HepG2 (cell line): ENCODE results near the gene C14orf132. TPM values are rescaled to one million over a fixed set of nuclear protein-coding genes. Genes with fewer than 3 reads are reported as not detected.

ENCODE experiments used
- ATAC-seq: fragments of 200-7000 bp; cut with Tn5 transposase; 3 replicates; pipeline ENCODE4 v1.9.1; 2020; ENCODE audit warnings: mild to moderate bottlenecking, moderate library complexity
- BruUV-seq: library from RNA; stranded (reverse); fragments of 400-500 nt; replicated peaks from 2 replicates; lab custom pipeline; 2021; lab: Mats Ljungman, UMichigan
- CTCF ChIA-PET: fragments of 300-600 bp; formaldehyde crosslinking; extraction: SDS; loops from one replicate; lab custom pipeline; 2021; ENCODE audit warnings: low total read pairs, inconsistent platforms, low intra/inter-chr PET ratio; lab: Yijun Ruan, JAX
- POLR2A ChIA-PET: fragments of 350-600 bp; sonication (Branson Sonifier 250); formaldehyde crosslinking; loops from one replicate; lab custom pipeline; 2020; ENCODE audit warnings: antibody characterized with exemption, inconsistent platforms; lab: Yijun Ruan, JAX
- DNase-seq: peaks from one replicate; pipeline ENCODE4 v3.0.0-alpha.2; 2015; ENCODE audit warnings: low spot score
- FAIRE-seq: peaks from 3 replicates; lab custom pipeline; 2011; peaks lifted over from hg19 to GRCh38; lab: Jason Lieb, UNC
- H2AFZ ChIP-seq: one replicate; pipeline ENCODE4 v1.6.1; 2011; ENCODE audit warnings: low read length, inconsistent platforms
- H3K27ac ChIP-seq: fragments of 300-600 bp; 3 replicates; pipeline ENCODE4 v1.8.0; 2011; ENCODE audit warnings: mixed run types, mild to moderate bottlenecking, mixed read lengths, low read length, inconsistent platforms; ENCODE audit not compliant: insufficient read depth; ENCODE audit errors: extremely low read length
- H3K27me3 ChIP-seq, 2 experiments: fragments of 200-600 bp in 1 of 2; 2 replicates in 1 of 2; 3 replicates in 1 of 2; pipeline versions ENCODE4 v1.6.0 to v1.8.0; 2011; ENCODE audit warnings: low read length in 2 of 2, mild to moderate bottlenecking in 2 of 2, moderate library complexity in 2 of 2, inconsistent platforms in 1 of 2; ENCODE audit not compliant: insufficient read depth in 2 of 2, control insufficient read depth in 1 of 2
- H3K36me3 ChIP-seq, 2 experiments: fragments of 200-600 bp in 1 of 2; replicated peaks in 1 of 2; 2 replicates in 1 of 2; 3 replicates in 1 of 2; pipeline versions ENCODE4 v1.5.1 to v1.8.0; 2011; ENCODE audit warnings: low read length in 2 of 2, inconsistent platforms in 1 of 2; ENCODE audit not compliant: insufficient read depth in 2 of 2, control insufficient read depth in 1 of 2
- H3K4me1 ChIP-seq: 2 replicates; pipeline ENCODE4 v1.5.1; 2012; ENCODE audit warnings: low read length, inconsistent platforms; ENCODE audit not compliant: insufficient read depth
- H3K4me2 ChIP-seq: 2 replicates; pipeline ENCODE4 v1.6.0; 2011; ENCODE audit warnings: low read depth, low read length, inconsistent platforms
- H3K4me3 ChIP-seq, 3 experiments: fragments of 200-600 bp in 1 of 3; sonication (generic), shearing (Covaris generic) in 1 of 3; replicated peaks in 1 of 3; 2 replicates each; pipeline ENCODE4 v1.5.1; 2011 to 2016; ENCODE audit warnings: low read length in 3 of 3, inconsistent platforms in 2 of 3, low read depth in 2 of 3, mild to moderate bottlenecking in 2 of 3, control low read depth in 1 of 3, mixed read lengths in 1 of 3; ENCODE audit not compliant: insufficient read depth in 1 of 3
- H3K79me2 ChIP-seq: one replicate; pipeline ENCODE4 v1.6.1; 2011; ENCODE audit warnings: low read length, inconsistent platforms; ENCODE audit not compliant: insufficient read depth
- H3K9ac ChIP-seq: 2 replicates; pipeline ENCODE4 v1.6.0; 2011; ENCODE audit warnings: mild to moderate bottlenecking, low read depth, low read length, inconsistent platforms; ENCODE audit not compliant: insufficient read depth
- H3K9me3 ChIP-seq: 2 replicates; pipeline ENCODE4 v1.5.1; 2012; ENCODE audit warnings: mild to moderate bottlenecking, low read length
- H4K20me1 ChIP-seq: 2 replicates; pipeline ENCODE4 v1.6.0; 2011; ENCODE audit warnings: inconsistent platforms, mild to moderate bottlenecking, low read length, moderate library complexity; ENCODE audit not compliant: insufficient read depth
- CAMTA2 ChIP-seq: sonication (generic); formaldehyde crosslinking; IDR thresholded peaks from 2 replicates; pipeline ENCODE4 v1.4.0; 2020; ENCODE audit warnings: mild to moderate bottlenecking, missing genetic modification reagents, borderline replicate concordance
- CC2D1A ChIP-seq: sonication (generic); formaldehyde crosslinking; IDR thresholded peaks from 2 replicates; pipeline ENCODE4 v1.8.1; 2023; ENCODE audit warnings: mild to moderate bottlenecking, missing genetic modification reagents
- GTF2F1 ChIP-seq: fragments of 150-350 bp; IDR thresholded peaks from 2 replicates; pipeline ENCODE4 v1.6.1; 2014; ENCODE audit warnings: low read length
- GTF3A ChIP-seq: sonication (generic); formaldehyde crosslinking; conservative IDR thresholded peaks from 2 replicates; pipeline ENCODE4 v1.4.0; 2020; ENCODE audit warnings: mild to moderate bottlenecking, missing genetic modification reagents
- IKZF1 ChIP-seq: fragments of 450-650 bp; IDR thresholded peaks from 2 replicates; pipeline ENCODE4 v1.7.1; 2016
- PAX8 ChIP-seq: sonication (generic); formaldehyde crosslinking; IDR thresholded peaks from 2 replicates; pipeline ENCODE4 v1.8.0; 2022; ENCODE audit warnings: mild to moderate bottlenecking, missing genetic modification reagents, borderline replicate concordance
- PLRG1 ChIP-seq: fragments of 450-650 bp; conservative IDR thresholded peaks from 2 replicates; pipeline ENCODE4 v1.6.1; 2016
- PTBP1 ChIP-seq: fragments of 200-400 bp; formaldehyde crosslinking; IDR thresholded peaks from 2 replicates; pipeline ENCODE4 v1.6.1; 2018; ENCODE audit warnings: low read length, low read depth; ENCODE audit not compliant: poor library complexity, severe bottlenecking
- RBM39 ChIP-seq: fragments of 200-400 bp; formaldehyde crosslinking; IDR thresholded peaks from one replicate; pipeline ENCODE4 v1.6.1; 2018; ENCODE audit warnings: antibody characterized with exemption, mild to moderate bottlenecking, low read depth, low read length; ENCODE audit not compliant: poor library complexity, severe bottlenecking
- ZNF17 ChIP-seq: sonication (generic); formaldehyde crosslinking; IDR thresholded peaks from 2 replicates; pipeline ENCODE4 v1.5.0; 2020; ENCODE audit warnings: mild to moderate bottlenecking, missing genetic modification reagents
- ZNF251 ChIP-seq: sonication (generic); formaldehyde crosslinking; IDR thresholded peaks from 2 replicates; pipeline ENCODE4 v1.9.0; 2021; ENCODE audit warnings: mild to moderate bottlenecking, missing genetic modification reagents
- ZNF773 ChIP-seq: sonication (generic); formaldehyde crosslinking; IDR thresholded peaks from 2 replicates; pipeline ENCODE4 v1.4.0; 2020; ENCODE audit warnings: missing genetic modification reagents, borderline replicate concordance
- ZNF775 ChIP-seq: sonication (generic); formaldehyde crosslinking; IDR thresholded peaks from 2 replicates; pipeline ENCODE4 v1.4.0; 2020; ENCODE audit warnings: missing genetic modification reagents, mild to moderate bottlenecking, moderate library complexity, borderline replicate concordance
- WGBS: methylation state at CpG from one replicate; pipeline ENCODE4 v1.1.6; 2017; ENCODE audit warnings: low lambda C conversion rate; 5-methylcytosine and 5-hydroxymethylcytosine counted together
- in situ Hi-C: cut with HindIII; loops from 2 replicates; pipeline ENCODE4 v1.10.0; 2017; ENCODE audit warnings: low pct_unique_long_range_greater_than_20kb; ENCODE audit not compliant: extremely low pct_ligation_motif_present
- intact Hi-C: fragments of 100-400 bp; cut with micrococcal nuclease; formaldehyde crosslinking; loops from one replicate; pipeline ENCODE4 v1.10.0; 2022; ENCODE audit not compliant: unreplicated experiment
- polyA plus RNA-seq, 8 experiments: library from polyadenylated mRNA; depleted of rRNA in 3 of 8; stranded (reverse) in 7 of 8; unstranded in 1 of 8; fragments of >200 nt; fragmentation: Illumina TruSeq in 4 of 8; extraction: Trizol in 4 of 8; gene quantifications; 2 replicates each; pipeline versions ENCODE4 v1.2.1 to v1.2.3, GENCODE V29; 2011 to 2016; ENCODE audit warnings: low read depth in 4 of 8, missing spikeins in 1 of 8, mixed read lengths in 1 of 8; ENCODE audit not compliant: insufficient read depth in 1 of 8
- total RNA-seq, 5 experiments: library from RNA; depleted of rRNA; stranded (reverse); fragments of >200 nt; fragmentation: Illumina TruSeq; extraction: Trizol; gene quantifications; 2 replicates each; pipeline ENCODE4 v1.2.3, GENCODE V29; 2016; ENCODE audit warnings: low read depth in 1 of 5
- TF ChIP-seq, protein P1 (sequence below): sonication (generic); formaldehyde crosslinking; IDR thresholded peaks from 2 replicates; pipeline ENCODE4 v1.8.1; 2023; ENCODE audit warnings: mild to moderate bottlenecking, inconsistent platforms, moderate library complexity, missing genetic modification reagents, borderline replicate concordance
- TF ChIP-seq, protein P2 (sequence below): IDR thresholded peaks from 2 replicates; pipeline ENCODE4 v1.6.1; 2016; ENCODE audit warnings: missing biosample characterization, missing genetic modification reagents, low read depth
- TF ChIP-seq, protein P3 (sequence below): sonication (generic); formaldehyde crosslinking; IDR thresholded peaks from 2 replicates; pipeline ENCODE4 v1.5.0; 2020; ENCODE audit warnings: missing genetic modification reagents

The C14orf132 gene
- total and polyA plus RNA-seq, 2 of the 13 experiments (the other 11 are each of a cell fraction or from before 2014, with no cell fraction given), result 0.13 to 0.15 TPM

DNA sequence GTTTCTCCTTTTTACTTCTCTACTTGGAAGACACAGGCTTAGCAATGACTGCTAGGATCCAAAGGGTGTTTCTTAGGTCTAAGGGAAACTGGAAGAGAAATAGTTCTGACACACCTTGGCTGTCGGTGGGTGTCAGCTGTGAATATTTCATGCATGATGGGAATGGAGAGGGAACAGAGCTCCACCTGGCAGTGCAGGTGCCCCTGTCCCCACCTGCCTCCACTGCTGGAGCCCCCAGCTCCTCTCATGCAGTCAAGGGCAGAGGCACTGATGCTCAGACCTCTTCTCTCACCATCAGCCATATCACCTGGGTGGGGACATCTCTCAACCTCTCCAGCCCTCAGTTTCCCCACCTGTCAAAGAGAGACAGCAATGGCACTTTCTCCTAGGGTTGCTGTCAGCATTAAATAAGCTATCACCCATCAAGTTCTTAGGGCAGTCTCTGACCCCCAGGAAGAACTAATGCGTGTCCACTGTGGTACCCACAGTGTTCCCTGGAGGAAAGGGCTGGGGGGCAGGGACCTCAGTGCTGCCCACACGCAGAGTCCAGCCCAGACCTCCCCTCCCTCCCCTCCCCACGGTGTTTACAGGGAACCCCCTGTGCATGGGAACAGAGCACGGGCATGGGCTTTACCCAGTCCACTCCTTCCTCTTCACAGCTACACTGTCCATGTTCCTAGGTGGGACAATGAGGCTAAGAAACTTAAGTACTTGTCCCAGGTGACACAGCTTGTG, 69.1 kb downstream of the C14orf132 start:
- TF ChIP-seq PTBP1 (no peak), PLRG1 (no peak), ZNF773 (CRISPR knock-in tag) (no peak), GTF2F1 (no peak), PAX8 (CRISPR knock-in tag) (no peak), ZNF775 (CRISPR knock-in tag) (no peak), GTF3A (CRISPR knock-in tag) (no peak), ZNF251 (CRISPR knock-in tag) (no peak), CC2D1A (CRISPR knock-in tag) (no peak), IKZF1 (no peak), RBM39 (no peak), CAMTA2 (CRISPR knock-in tag) (no peak), ZNF17 (CRISPR knock-in tag) (no peak)
- TF ChIP-seq, protein P1, sequence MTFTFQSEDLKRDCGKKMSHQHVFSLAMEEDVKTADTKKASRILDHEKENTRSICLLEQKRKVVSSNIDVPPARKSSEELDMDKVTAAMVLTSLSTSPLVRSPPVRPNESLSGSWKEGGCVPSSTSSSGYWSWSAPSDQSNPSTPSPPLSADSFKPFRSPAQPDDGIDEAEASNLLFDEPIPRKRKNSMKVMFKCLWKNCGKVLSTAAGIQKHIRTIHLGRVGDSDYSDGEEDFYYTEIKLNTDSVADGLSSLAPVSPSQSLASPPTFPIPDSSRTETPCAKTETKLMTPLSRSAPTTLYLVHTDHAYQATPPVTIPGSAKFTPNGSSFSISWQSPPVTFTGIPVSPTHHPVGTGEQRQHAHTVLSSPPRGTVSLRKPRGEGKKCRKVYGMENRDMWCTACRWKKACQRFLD, result no peak
- TF ChIP-seq, protein P2, sequence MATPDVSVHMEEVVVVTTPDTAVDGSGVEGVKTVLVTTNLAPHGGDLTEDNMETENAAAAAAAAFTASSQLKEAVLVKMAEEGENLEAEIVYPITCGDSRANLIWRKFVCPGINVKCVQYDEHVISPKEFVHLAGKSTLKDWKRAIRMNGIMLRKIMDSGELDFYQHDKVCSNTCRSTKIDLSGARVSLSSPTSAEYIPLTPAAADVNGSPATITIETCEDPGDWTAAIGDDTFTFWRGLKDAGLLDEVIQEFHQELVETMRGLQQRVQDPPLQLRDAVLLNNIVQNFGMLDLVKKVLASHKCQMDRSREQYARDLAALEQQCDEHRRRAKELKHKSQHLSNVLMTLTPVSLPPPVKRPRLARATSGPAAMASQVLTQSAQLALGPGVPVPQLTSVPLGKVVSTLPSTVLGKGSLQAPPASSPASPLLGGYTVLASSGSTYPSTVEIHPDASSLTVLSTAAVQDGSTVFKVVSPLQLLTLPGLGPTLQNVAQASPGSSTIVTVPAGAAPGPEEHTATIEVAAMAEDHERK (CRISPR knock-in tag), result no peak
- TF ChIP-seq, protein P3, sequence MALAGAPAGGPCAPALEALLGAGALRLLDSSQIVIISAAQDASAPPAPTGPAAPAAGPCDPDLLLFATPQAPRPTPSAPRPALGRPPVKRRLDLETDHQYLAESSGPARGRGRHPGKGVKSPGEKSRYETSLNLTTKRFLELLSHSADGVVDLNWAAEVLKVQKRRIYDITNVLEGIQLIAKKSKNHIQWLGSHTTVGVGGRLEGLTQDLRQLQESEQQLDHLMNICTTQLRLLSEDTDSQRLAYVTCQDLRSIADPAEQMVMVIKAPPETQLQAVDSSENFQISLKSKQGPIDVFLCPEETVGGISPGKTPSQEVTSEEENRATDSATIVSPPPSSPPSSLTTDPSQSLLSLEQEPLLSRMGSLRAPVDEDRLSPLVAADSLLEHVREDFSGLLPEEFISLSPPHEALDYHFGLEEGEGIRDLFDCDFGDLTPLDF, result no peak
- in situ Hi-C loops (no loop called here), intact Hi-C loops (no loop called here)
- no peaks in the 10 kb centered on the region for H3K79me2 ChIP-seq
- FAIRE-seq (no peak), DNase-seq (no peak), ATAC-seq (no peak)
- H4K20me1 ChIP-seq, result no peaks in the 10 kb centered on the region
- no peak overlapping the region for H3K27ac ChIP-seq
- BruUV-seq, result no TSS peak
- H3K4me2 ChIP-seq, result no peak overlapping the region
- peaks cover 7% of the 10 kb centered on the region; the same call in 1 of the 2 replicates for H3K4me1 ChIP-seq
- no peak overlapping the region for H2AFZ ChIP-seq
- no peak overlapping the region for H3K9ac ChIP-seq
- 10% methylated on average over 5 of the region's 5 CpGs for WGBS
- peaks cover 0 to 1% of the 10 kb centered on the region in 2 experiments; a peak in 1 of 5 replicates for H3K27me3 ChIP-seq
- no peak overlapping the region for H3K4me3 ChIP-seq
- ChIA-PET CTCF (no interaction called here), POLR2A (no interaction called here)
- H3K9me3 ChIP-seq, result peaks cover 6% of the 10 kb centered on the region
- H3K36me3 ChIP-seq, result no peaks in the 10 kb centered on the region
